Endodermal cell (in vitro differentiated cells): ENCODE data around the gene ATXN2. TPM values are rescaled to one million over a fixed set of nuclear protein-coding genes. Genes with fewer than 3 reads are reported as not detected.
"Not testable (repeated sequence)": the region's sequence is repeated elsewhere in the genome, so short reads cannot be mapped to it uniquely, and the experiment has no call there.

Experiments
- DNase-seq: peaks from one replicate; pipeline ENCODE4 v3.0.0-alpha.2; 2017
- H3K27ac ChIP-seq: 2 replicates; pipeline ENCODE4 v1.5.1; 2013; ENCODE audit warnings: mild to moderate bottlenecking, low read depth, low read length, moderate library complexity
- H3K27me3 ChIP-seq: 2 replicates; pipeline ENCODE4 v1.6.1; 2013; ENCODE audit warnings: mild to moderate bottlenecking, low read length, moderate library complexity; ENCODE audit not compliant: insufficient read depth, control insufficient read depth, poor library complexity, severe bottlenecking
- H3K36me3 ChIP-seq: 2 replicates; pipeline ENCODE4 v1.7.0; 2013; ENCODE audit warnings: mild to moderate bottlenecking, low read length, moderate library complexity; ENCODE audit not compliant: control insufficient read depth, insufficient read depth
- H3K4me1 ChIP-seq: one replicate; pipeline ENCODE4 v1.7.0; 2013; ENCODE audit warnings: low read length; ENCODE audit not compliant: control insufficient read depth, insufficient read depth
- H3K4me3 ChIP-seq: 2 replicates; pipeline ENCODE4 v1.5.1; 2013; ENCODE audit warnings: mild to moderate bottlenecking, low read length, moderate library complexity
- H3K9ac ChIP-seq: 2 replicates; pipeline ENCODE4 v1.6.1; 2013; ENCODE audit warnings: mild to moderate bottlenecking, low read length, moderate library complexity; ENCODE audit not compliant: poor library complexity, severe bottlenecking; ENCODE audit errors: extremely low read depth
- H3K9me3 ChIP-seq: 2 replicates; pipeline ENCODE4 v1.6.1; 2013; ENCODE audit warnings: mild to moderate bottlenecking, low read length, moderate library complexity; ENCODE audit not compliant: control insufficient read depth
- H3K27ac Mint-ChIP-seq: 2 replicates; pipeline ENCODE4 v1.8.0; 2020; ENCODE audit warnings: mixed read lengths
- H3K27me3 Mint-ChIP-seq: 2 replicates; pipeline ENCODE4 v1.8.0; 2021; ENCODE audit warnings: mild to moderate bottlenecking, mixed read lengths; ENCODE audit not compliant: insufficient read depth
- H3K36me3 Mint-ChIP-seq: 2 replicates; pipeline ENCODE4 v1.8.0; 2020; ENCODE audit warnings: low read depth, mixed read lengths
- H3K4me1 Mint-ChIP-seq: 2 replicates; pipeline ENCODE4 v1.8.0; 2020; ENCODE audit warnings: mixed read lengths
- H3K4me3 Mint-ChIP-seq: 2 replicates; pipeline ENCODE4 v1.8.0; 2020; ENCODE audit warnings: mild to moderate bottlenecking, moderate library complexity, mixed read lengths
- H3K9me3 Mint-ChIP-seq: 2 replicates; pipeline ENCODE4 v1.8.0; 2020; ENCODE audit warnings: mild to moderate bottlenecking, mixed read lengths
- WGBS, 2 experiments: methylation state at CpG; one replicate each; pipeline versions ENCODE4 v1.1.5 to v1.1.7; 2013; ENCODE audit warnings: missing lambda C conversion rate in 2 of 2, mixed read lengths in 1 of 2; ENCODE audit not compliant: insufficient coverage in 1 of 2, insufficient read length in 1 of 2; 5-methylcytosine and 5-hydroxymethylcytosine counted together
- total RNA-seq, 2 donors: library from RNA; stranded (reverse); fragmentation: NEBNext Ultra II Directional in 1 of 2; extraction: Animal tissue kit (Norgen Biotek cat#: 25700) in 1 of 2; gene quantifications; 2 replicates in 1 of 2; 3 replicates in 1 of 2; pipeline ENCODE4 v1.2.1, GENCODE V29; 2021
- TF ChIP-seq, protein P1 (sequence below): fragments of 200-600 bp; sonication (generic); conservative IDR thresholded peaks from 2 replicates; pipeline ENCODE4 v1.5.0; 2021; ENCODE audit warnings: antibody characterized with exemption, mild to moderate bottlenecking

The ATXN2 gene
- total RNA-seq, 2 donors from 2014 or later, result 85.7 to 87.3 TPM

DNA sequence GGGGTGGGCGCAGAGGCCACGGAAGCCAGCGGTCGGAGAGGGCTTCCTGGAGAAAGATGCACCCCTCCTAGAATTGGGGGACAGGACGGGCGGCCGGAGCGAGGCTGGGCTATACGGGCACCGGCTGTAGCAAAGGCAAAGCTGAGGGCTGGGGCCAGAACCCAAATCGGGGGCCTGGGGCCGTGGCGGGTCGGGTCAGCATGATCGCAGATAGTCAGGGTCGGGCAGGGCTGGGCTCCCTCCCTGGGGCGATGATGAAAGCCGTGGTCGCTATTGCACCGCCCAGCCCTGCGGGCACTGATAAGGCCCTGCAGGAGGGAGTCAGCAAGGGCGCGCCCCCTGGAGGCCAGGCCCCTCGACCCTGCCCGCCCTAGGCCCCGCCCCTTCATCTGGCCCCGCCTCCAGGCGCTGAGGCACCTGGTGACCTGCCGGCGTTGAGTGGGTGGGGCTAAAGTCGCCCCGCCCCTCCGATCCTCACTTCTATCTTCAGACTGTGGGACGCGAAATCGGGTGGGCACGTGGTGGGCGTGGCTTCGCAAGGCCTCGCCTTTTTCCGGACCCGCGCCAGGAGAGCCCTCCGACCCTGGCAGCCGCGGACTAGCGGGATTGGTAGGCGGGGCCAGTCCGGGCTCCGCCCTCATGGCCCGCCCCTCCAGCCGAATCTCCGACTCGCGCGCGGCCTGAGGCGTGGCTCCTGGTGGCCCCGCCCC lies 193.8 kb downstream of the ATXN2 start:
- H3K4me1 Mint-ChIP-seq, result peaks cover 24% of the 10 kb centered on the region
- H3K27ac Mint-ChIP-seq, result peak overlapping the region; percentile 91
- no peaks in the 10 kb centered on the region for H3K36me3 Mint-ChIP-seq

GRCh38 chr12:111404362-111405148 lies 194.6 kb downstream of the ATXN2 start:
- Mint-ChIP-seq H3K27me3 (peaks cover 26% of the 10 kb centered on the region), H3K4me3 (peak overlapping the region; percentile 59), H3K4me1 (peaks cover 21% of the 10 kb centered on the region), H3K27ac (peak overlapping the region; percentile 91), H3K36me3 (no peaks in the 10 kb centered on the region), H3K9me3 (no peaks in the 10 kb centered on the region)
- DNase-seq, result peak; percentile 93
- Histone ChIP-seq H3K36me3 (no peaks in the 10 kb centered on the region), H3K4me1 (peaks cover 9% of the 10 kb centered on the region), H3K9me3 (no peaks in the 10 kb centered on the region), H3K9ac (peak overlapping the region; percentile 66), H3K27ac (no peak overlapping the region), H3K4me3 (peak overlapping the region; percentile 69), H3K27me3 (peaks cover 6% of the 10 kb centered on the region)
- TF ChIP-seq, protein P1, sequence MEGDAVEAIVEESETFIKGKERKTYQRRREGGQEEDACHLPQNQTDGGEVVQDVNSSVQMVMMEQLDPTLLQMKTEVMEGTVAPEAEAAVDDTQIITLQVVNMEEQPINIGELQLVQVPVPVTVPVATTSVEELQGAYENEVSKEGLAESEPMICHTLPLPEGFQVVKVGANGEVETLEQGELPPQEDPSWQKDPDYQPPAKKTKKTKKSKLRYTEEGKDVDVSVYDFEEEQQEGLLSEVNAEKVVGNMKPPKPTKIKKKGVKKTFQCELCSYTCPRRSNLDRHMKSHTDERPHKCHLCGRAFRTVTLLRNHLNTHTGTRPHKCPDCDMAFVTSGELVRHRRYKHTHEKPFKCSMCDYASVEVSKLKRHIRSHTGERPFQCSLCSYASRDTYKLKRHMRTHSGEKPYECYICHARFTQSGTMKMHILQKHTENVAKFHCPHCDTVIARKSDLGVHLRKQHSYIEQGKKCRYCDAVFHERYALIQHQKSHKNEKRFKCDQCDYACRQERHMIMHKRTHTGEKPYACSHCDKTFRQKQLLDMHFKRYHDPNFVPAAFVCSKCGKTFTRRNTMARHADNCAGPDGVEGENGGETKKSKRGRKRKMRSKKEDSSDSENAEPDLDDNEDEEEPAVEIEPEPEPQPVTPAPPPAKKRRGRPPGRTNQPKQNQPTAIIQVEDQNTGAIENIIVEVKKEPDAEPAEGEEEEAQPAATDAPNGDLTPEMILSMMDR, result no peak
- WGBS, 2 experiments, result 47 to 69% methylated on average over 11 to 17 of the region's 21 CpGs

More for the DNA sequence above, 193.8 kb downstream of the ATXN2 start:
- Histone ChIP-seq H3K9me3 (no peaks in the 10 kb centered on the region), H3K4me1 (peaks cover 9% of the 10 kb centered on the region), H3K27ac (no peak overlapping the region), H3K4me3 (peak overlapping the region; percentile 69), H3K9ac (peak overlapping the region; percentile 66), H3K27me3 (peaks cover 6% of the 10 kb centered on the region), H3K36me3 (no peaks in the 10 kb centered on the region)
- Mint-ChIP-seq H3K9me3 (no peaks in the 10 kb centered on the region), H3K4me3 (peak overlapping the region; percentile 59), H3K27me3 (peaks cover 26% of the 10 kb centered on the region)
- 0 to 1% methylated on average over 20 to 59 of the region's 59 CpGs for WGBS, 2 experiments
- peak; percentile 100 for DNase-seq
- TF ChIP-seq, protein P1, result peak; percentile 83

DNA sequence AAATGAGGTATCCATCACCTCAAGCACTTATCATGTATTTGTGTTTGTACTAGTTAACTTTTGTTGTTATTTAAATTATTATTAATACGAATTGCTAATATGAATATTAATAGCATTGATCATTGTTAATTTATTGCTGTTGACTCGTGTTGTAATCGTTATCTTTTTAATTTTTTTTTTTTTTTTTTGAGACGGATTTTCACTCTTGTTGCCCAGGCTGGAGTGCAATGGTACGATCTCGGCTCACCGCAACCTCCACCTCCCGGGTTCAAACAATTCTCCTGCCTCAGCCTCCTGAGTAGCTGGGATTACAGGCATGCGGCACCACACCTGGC lies 196.7 kb downstream of the ATXN2 start:
- H3K4me3 Mint-ChIP-seq, H3K27ac Mint-ChIP-seq, H3K4me3 ChIP-seq, H3K9ac ChIP-seq, H3K36me3 Mint-ChIP-seq, H3K36me3 ChIP-seq, H3K4me1 ChIP-seq, H3K9me3 ChIP-seq, DNase-seq, H3K9me3 Mint-ChIP-seq, H3K27ac ChIP-seq, H3K27me3 ChIP-seq: not testable (repeated sequence)
- peaks cover 21% of the 10 kb centered on the region for H3K4me1 Mint-ChIP-seq
- H3K27me3 Mint-ChIP-seq, result peaks cover 29% of the 10 kb centered on the region
- WGBS, 2 experiments, result 89 to 100% methylated on average over 2 to 8 of the region's 9 CpGs

Other genes with a start within 250 kb of the ATXN2 start
- gene PHETA1, start 230.2 kb downstream of the ATXN2 start, total RNA-seq, result 10 to 100 TPM; 15.0 to 19.2 TPM
- gene SH2B3, start 193.4 kb downstream of the ATXN2 start, total RNA-seq, result 1 to 10 TPM; 6.8 to 6.9 TPM
- 10 to 100 TPM; 23.6 to 24.5 TPM for gene BRAP, start 86.6 kb upstream of the ATXN2 start, total RNA-seq
- 10 to 100 TPM; 43.7 to 47.0 TPM for gene ACAD10, start 86.7 kb upstream of the ATXN2 start, total RNA-seq
- gene ALDH2, start 167.6 kb upstream of the ATXN2 start, total RNA-seq, result 10 to 100 TPM; 76.6 to 91.4 TPM
- gene MAPKAPK5, start 242.9 kb upstream of the ATXN2 start, total RNA-seq, result 10 to 100 TPM; 80.5 to 90.6 TPM